GM23248 (cell line): ENCODE data around the gene HDAC9.

Source experiments
- EZH2 ChIP-seq: fragments of 200-600 bp; sonication (generic); IDR thresholded peaks from 2 replicates; pipeline ENCODE4 v1.6.1; 2018; ENCODE audit warnings: antibody characterized with exemption, mild to moderate bottlenecking; ENCODE audit not compliant: insufficient read depth, poor library complexity, severe bottlenecking
- EZH2phosphoT487 ChIP-seq: fragments of 200-600 bp; sonication (generic); IDR thresholded peaks from 2 replicates; pipeline ENCODE4 v1.6.1; 2018; ENCODE audit warnings: antibody characterized with exemption, moderate library complexity, mild to moderate bottlenecking, low read depth; ENCODE audit not compliant: insufficient read depth

DNA sequence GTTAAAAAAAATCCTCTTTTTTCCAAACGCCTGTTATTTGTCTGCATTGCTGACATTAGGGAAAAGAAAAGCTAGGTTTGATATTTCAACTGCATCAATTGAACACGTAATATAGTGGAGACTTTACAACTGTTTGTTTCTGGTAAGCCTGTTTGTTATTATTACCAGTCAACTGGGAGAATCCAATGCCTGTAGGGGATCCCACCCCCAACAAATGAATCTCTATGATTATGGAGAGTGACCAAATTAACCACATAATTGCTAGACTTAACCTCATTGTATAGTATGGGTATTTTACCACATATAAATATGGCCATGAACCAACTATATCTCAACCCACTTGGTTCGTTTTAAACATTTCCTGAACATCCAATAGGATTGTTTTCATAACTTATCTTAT lies 405.8 kb downstream of the HDAC9 start:
- TF ChIP-seq EZH2, result no peak
- TF ChIP-seq EZH2phosphoT487, result no peak
